ENCODE data around the gene LTB4R.
A peak's percentile ranks its signal among the peaks of the same experiment; 100 is the strongest.

The LTB4R gene

DNA sequence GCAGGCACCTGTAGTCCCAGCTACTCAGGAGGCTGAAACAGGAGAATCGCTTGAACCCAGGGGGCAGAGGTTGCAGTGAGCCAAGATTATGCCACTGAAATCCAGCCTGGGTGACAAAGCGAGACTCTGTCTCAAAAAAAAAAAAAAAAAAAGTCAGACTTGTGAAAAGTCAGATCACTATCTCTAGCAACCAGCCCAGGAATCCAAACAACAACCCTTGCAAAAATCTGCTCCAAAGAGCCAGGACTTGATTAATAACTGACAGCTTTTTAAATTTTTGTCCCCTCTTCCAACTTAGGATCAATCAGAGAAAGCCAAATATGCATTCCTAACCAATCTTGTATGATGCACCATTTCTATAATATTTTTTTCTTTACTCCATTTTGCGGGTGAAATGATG is 49.0 kb downstream of the LTB4R start:
- in situ Hi-C loops (cut with MboI; ENCODE audit: low pct_unique_long_range_greater_than_20kb, low sequenced_read_pairs, unreplicated experiment), result no loop called here
- TF ChIP-seq CTCF (IDR thresholded peaks at IDR 0.05; ENCODE audit: extremely low read depth, insufficient read depth, missing control alignments), result no peak

DNA sequence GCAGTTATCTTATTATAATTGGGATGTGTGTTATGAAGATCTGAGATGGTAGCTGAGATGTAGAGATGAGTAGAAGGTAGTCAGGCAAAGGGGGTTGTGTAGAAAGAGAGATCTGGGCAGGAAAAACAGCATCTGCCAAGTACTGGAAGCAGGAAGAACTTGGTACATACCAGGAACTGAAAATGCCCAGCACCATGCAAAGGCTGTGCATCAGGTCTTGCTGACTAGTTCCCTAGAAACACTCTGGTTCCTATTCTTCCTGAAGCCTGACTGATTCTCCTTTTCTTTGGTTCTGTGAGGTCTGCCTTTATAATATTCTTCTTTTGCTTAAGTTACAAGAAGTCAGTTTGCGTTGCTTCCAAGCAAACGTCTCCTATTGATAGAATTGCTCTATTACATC is 50.0 kb downstream of the LTB4R start:
- no peak for DNase-seq (ENCODE audit: low spot score)
- no peak for TF ChIP-seq CTCF (IDR thresholded peaks at IDR 0.05; ENCODE audit: extremely low read depth, insufficient read depth, missing control alignments)
- in situ Hi-C loops (cut with MboI; ENCODE audit: low pct_unique_long_range_greater_than_20kb, low sequenced_read_pairs, unreplicated experiment), result no loop called here

More for the DNA sequence above, 49.0 kb downstream of the LTB4R start:
- no peak for DNase-seq (ENCODE audit: low spot score)

DNA sequence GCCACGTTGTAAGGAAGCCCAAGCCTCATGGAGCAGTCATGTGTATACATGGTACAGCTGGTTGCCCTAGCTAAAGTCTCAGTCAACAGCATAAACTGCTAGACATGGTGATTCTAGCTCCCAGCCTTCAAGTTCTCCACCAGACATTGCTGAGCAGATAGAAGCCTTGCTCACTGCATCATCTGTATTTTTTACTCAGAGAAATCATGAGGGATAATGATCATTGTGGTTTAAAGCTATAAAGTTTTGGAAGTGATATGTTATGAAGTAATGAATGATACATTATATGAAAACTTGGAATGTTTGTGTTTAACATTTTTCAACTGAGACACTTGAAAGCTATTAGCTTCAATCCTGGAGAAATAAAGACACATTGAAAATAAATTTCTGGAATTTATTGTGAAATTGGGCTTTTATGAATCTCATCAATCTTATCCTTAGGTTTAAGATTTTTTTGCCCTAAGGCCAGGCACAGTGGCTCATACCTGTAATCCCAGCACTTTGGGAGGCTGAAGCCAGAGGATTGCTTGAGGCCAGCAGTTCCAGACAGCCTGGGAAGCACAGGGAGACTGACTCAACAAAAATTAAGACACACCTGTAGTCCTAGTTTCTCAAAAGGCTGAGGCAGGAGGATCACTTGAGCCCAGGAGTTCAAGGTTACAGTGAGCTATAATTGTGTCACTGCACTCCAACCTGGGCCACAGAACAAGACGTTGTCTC is 51.1 kb downstream of the LTB4R start:
- TF ChIP-seq CTCF (IDR thresholded peaks at IDR 0.05; ENCODE audit: extremely low read depth, insufficient read depth, missing control alignments), result no peak
- in situ Hi-C loops (cut with MboI; ENCODE audit: low pct_unique_long_range_greater_than_20kb, low sequenced_read_pairs, unreplicated experiment), result no loop called here
- DNase-seq (ENCODE audit: low spot score), result no peak

DNA sequence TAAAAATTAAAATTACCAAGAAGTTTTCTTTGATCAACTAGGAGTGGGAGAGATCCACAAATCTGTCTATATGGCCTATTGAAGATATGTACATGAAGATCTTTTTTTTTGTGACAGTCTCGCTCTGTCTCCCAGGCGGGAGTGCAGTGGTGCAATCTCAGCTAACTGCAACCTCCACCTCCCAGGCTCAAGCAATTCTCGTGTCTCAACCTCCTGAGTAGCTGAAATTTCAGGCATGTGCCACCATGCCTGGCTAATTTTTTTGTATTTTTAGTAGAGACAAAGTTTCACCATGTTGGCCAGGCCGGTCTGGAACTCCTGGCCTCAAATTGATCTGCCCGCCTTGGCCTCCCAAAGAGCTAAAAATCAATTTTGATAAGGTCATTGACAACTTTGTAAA is 52.1 kb downstream of the LTB4R start:
- no peak for TF ChIP-seq CTCF (IDR thresholded peaks at IDR 0.05; ENCODE audit: extremely low read depth, insufficient read depth, missing control alignments)
- no peak for DNase-seq (ENCODE audit: low spot score)
- in situ Hi-C loops (cut with MboI; ENCODE audit: low pct_unique_long_range_greater_than_20kb, low sequenced_read_pairs, unreplicated experiment), result no loop called here

DNA sequence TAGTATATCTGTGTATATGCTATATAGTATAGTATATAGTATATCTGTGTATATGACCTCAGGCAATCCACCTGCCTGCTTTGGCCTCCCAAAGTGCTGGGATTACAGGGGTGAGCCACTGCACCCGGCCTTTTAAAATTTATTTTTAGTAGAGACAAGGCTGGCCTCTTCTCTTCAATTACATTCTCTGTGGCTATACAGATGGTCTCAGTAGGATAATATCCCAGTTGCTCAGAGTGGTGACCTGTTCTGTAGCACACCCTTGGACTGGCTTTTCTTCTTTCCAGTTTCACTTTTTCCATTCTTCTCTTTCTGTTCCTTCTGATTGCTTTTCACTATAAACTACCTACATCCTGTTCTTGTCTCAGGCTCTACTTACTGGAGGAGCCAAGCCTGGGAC is 53.5 kb downstream of the LTB4R start:
- in situ Hi-C loops (cut with MboI; ENCODE audit: low pct_unique_long_range_greater_than_20kb, low sequenced_read_pairs, unreplicated experiment), result no loop called here
- TF ChIP-seq CTCF (IDR thresholded peaks at IDR 0.05; ENCODE audit: extremely low read depth, insufficient read depth, missing control alignments), result no peak
- DNase-seq (ENCODE audit: low spot score), result no peak

DNA sequence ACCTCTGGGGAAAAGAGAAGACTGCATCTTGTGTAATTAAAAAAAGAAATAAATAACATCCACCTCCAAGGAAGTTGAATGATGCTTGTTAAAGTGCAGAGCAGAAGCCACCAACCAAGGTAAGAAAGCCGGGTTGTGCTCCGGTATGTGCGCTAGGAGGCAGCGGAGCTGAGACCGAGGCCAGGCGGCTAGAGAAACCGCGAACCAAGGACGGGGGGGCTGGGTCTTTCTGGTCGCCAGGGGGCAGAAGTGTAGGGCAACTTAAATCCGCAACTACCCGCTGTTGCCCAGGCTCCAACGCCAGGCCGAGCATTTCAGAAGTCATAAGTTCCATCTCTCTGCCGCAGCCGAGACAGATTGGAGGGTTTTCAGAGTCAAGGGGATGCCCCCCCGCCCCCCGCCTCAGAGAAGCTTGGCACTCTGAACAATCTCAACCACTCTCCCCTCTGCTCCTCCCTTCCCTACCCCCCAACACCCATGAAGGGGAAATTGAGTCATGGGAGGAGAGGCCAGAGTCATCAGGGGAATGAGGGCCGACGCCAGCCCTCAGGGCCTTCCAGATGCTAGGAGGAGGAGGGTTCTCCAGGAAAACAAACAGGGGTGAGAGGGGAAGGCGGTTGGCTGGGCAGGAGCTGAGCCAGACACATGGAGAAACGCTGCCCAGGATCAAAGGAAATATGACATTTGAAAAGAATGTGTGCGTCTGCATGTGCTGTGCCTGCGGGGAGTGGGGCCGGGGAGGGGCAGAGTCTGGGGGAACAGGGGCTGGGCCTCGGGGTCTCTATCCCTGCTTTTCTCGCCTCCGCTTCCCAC is 54.5 kb downstream of the LTB4R start:
- DNase-seq (ENCODE audit: low spot score), result peak; percentile 76
- peak; percentile 83 for TF ChIP-seq CTCF (IDR thresholded peaks at IDR 0.05; ENCODE audit: extremely low read depth, insufficient read depth, missing control alignments)
- in situ Hi-C loops (cut with MboI; ENCODE audit: low pct_unique_long_range_greater_than_20kb, low sequenced_read_pairs, unreplicated experiment), result no loop called here
